Thyroid gland (tissue), 4 donors: ENCODE measurements around the gene SERBP1.

Experiments used
- CTCF ChIP-seq, 6 experiments: fragments of 200-600 bp in 3 of 6; fragments of 450-650 bp in 3 of 6; sonication (generic) in 3 of 6; IDR thresholded peaks; one replicate each; pipeline ENCODE4 v1.5.1; 2016 to 2019; ENCODE audit warnings: antibody characterized with exemption in 6 of 6, mild to moderate bottlenecking in 2 of 6, inconsistent platforms in 1 of 6, moderate library complexity in 1 of 6
- POLR2A ChIP-seq, 2 donors: fragments of 450-650 bp; IDR thresholded peaks; one replicate each; pipeline ENCODE4 v1.6.1; 2017; ENCODE audit warnings: antibody characterized with exemption in 2 of 2, mild to moderate bottlenecking in 2 of 2, moderate library complexity in 1 of 2

DNA sequence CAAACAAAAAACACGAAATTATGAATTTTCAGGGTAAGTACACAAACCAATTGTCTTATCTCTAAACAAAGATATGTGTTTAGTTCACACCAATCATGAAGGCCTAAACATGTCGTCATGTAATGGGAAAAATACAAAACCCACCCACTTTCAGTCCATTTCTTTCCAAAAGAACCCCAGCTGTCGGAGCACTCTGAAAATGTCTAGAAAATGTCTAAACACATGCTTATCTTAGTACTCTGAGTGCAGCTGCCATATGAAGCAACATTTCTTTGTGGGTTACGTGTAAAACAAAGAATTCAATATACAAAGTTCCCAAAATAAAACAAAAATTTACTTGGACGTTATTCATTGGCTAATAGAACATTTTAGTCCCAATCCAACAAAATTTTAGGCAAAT is 22.7 kb downstream of the SERBP1 start:
- TF ChIP-seq POLR2A (IDR thresholded peaks at IDR 0.05): no peak
- no peak for TF ChIP-seq CTCF (IDR thresholded peaks at IDR 0.05)
